HepG2 (cell line): Measurements from ENCODE around the gene TMUB1. TPM values are rescaled to one million over a fixed set of nuclear protein-coding genes. Genes with fewer than 3 reads are reported as not detected.

Experiments used
- ATAD3A ChIP-seq: sonication (generic); formaldehyde crosslinking; IDR thresholded peaks from 2 replicates; pipeline ENCODE4 v1.4.0; 2020; ENCODE audit warnings: missing genetic modification reagents
- ATRX ChIP-seq: sonication (generic); formaldehyde crosslinking; IDR thresholded peaks from 2 replicates; pipeline ENCODE4 v1.4.0; 2020; ENCODE audit warnings: missing genetic modification reagents, borderline replicate concordance
- CHD2 ChIP-seq: IDR thresholded peaks from 2 replicates; pipeline ENCODE4 v1.6.1; 2011; ENCODE audit warnings: low read depth, low read length, improper control_type of control experiment
- HDAC2 ChIP-seq: sonication (generic); formaldehyde crosslinking; IDR thresholded peaks from 2 replicates; pipeline ENCODE4 v1.4.0; 2020; ENCODE audit warnings: missing genetic modification reagents
- JUNB ChIP-seq: sonication (generic); formaldehyde crosslinking; IDR thresholded peaks from 2 replicates; pipeline ENCODE4 v1.8.0; 2022; ENCODE audit warnings: missing genetic modification reagents, mild to moderate bottlenecking, borderline replicate concordance
- KMT2A ChIP-seq: sonication (generic); formaldehyde crosslinking; IDR thresholded peaks from 2 replicates; pipeline ENCODE4 v1.4.0; 2020; ENCODE audit warnings: missing genetic modification reagents
- MIER3 ChIP-seq: IDR thresholded peaks from 2 replicates; pipeline ENCODE4 v1.6.1; 2016; ENCODE audit warnings: missing compliant biosample characterization, borderline replicate concordance
- ONECUT2 ChIP-seq: sonication (generic); formaldehyde crosslinking; IDR thresholded peaks from 2 replicates; pipeline ENCODE4 v1.4.0; 2020; ENCODE audit warnings: missing genetic modification reagents
- RCOR2 ChIP-seq: IDR thresholded peaks from 2 replicates; pipeline ENCODE4 v1.6.1; 2016; ENCODE audit warnings: missing biosample characterization, missing genetic modification reagents
- REXO4 ChIP-seq: sonication (generic); formaldehyde crosslinking; IDR thresholded peaks from 2 replicates; pipeline ENCODE4 v1.8.0; 2022; ENCODE audit warnings: missing genetic modification reagents, mild to moderate bottlenecking, borderline replicate concordance
- SIX4 ChIP-seq: sonication (generic); formaldehyde crosslinking; IDR thresholded peaks from 2 replicates; pipeline ENCODE4 v1.4.0; 2020; ENCODE audit warnings: missing genetic modification reagents
- SP140L ChIP-seq: sonication (generic); formaldehyde crosslinking; IDR thresholded peaks from 2 replicates; pipeline ENCODE4 v1.4.0; 2020; ENCODE audit warnings: missing genetic modification reagents, borderline replicate concordance
- SRSF9 ChIP-seq: fragments of 200-400 bp; formaldehyde crosslinking; IDR thresholded peaks from 2 replicates; pipeline ENCODE4 v1.6.1; 2018; ENCODE audit warnings: borderline replicate concordance, mild to moderate bottlenecking, low read depth, low read length; ENCODE audit not compliant: insufficient read depth, poor library complexity, severe bottlenecking
- TGIF2 ChIP-seq: IDR thresholded peaks from 2 replicates; pipeline ENCODE4 v1.6.1; 2016; ENCODE audit warnings: control low read depth, missing compliant biosample characterization
- ZBTB4 ChIP-seq: sonication (generic); formaldehyde crosslinking; IDR thresholded peaks from 2 replicates; pipeline ENCODE4 v1.4.0; 2020; ENCODE audit warnings: missing genetic modification reagents, mild to moderate bottlenecking, borderline replicate concordance
- ZNF460 ChIP-seq: sonication (generic); formaldehyde crosslinking; IDR thresholded peaks from 2 replicates; pipeline ENCODE4 v1.5.1; 2020; ENCODE audit warnings: missing genetic modification reagents, mild to moderate bottlenecking, borderline replicate concordance
- ZNF567 ChIP-seq: sonication (generic); formaldehyde crosslinking; IDR thresholded peaks from 2 replicates; pipeline ENCODE4 v1.8.1; 2023; ENCODE audit warnings: mild to moderate bottlenecking, missing genetic modification reagents, borderline replicate concordance
- ZNF629 ChIP-seq: sonication (generic); formaldehyde crosslinking; conservative IDR thresholded peaks from 2 replicates; pipeline ENCODE4 v1.5.0; 2020; ENCODE audit warnings: missing genetic modification reagents
- polyA plus RNA-seq, 8 experiments: library from polyadenylated mRNA; depleted of rRNA in 3 of 8; stranded (reverse) in 7 of 8; unstranded in 1 of 8; fragments of >200 nt; fragmentation: Illumina TruSeq in 4 of 8; extraction: Trizol in 4 of 8; gene quantifications; 2 replicates each; pipeline versions ENCODE4 v1.2.1 to v1.2.3, GENCODE V29; 2011 to 2016; ENCODE audit warnings: low read depth in 4 of 8, missing spikeins in 1 of 8, mixed read lengths in 1 of 8; ENCODE audit not compliant: insufficient read depth in 1 of 8
- total RNA-seq, 5 experiments: library from RNA; depleted of rRNA; stranded (reverse); fragments of >200 nt; fragmentation: Illumina TruSeq; extraction: Trizol; gene quantifications; 2 replicates each; pipeline ENCODE4 v1.2.3, GENCODE V29; 2016; ENCODE audit warnings: low read depth in 1 of 5
- TF ChIP-seq, protein P1 (sequence below): IDR thresholded peaks from 2 replicates; pipeline ENCODE4 v1.6.1; 2018; ENCODE audit warnings: missing genetic modification reagents, mild to moderate bottlenecking, missing compliant biosample characterization
- TF ChIP-seq, protein P2 (sequence below): sonication (generic); formaldehyde crosslinking; IDR thresholded peaks from 2 replicates; pipeline ENCODE4 v1.5.1; 2020; ENCODE audit warnings: missing genetic modification reagents, mild to moderate bottlenecking, borderline replicate concordance
- TF ChIP-seq, protein P3 (sequence below): sonication (generic); formaldehyde crosslinking; IDR thresholded peaks from 2 replicates; pipeline ENCODE4 v1.5.0; 2020; ENCODE audit warnings: mild to moderate bottlenecking, missing genetic modification reagents

Gene TMUB1
- total and polyA plus RNA-seq, 2 of the 13 experiments (the other 11 are each of a cell fraction or from before 2014, with no cell fraction given), result 44.8 to 51.6 TPM

- TF ChIP-seq, protein P1, sequence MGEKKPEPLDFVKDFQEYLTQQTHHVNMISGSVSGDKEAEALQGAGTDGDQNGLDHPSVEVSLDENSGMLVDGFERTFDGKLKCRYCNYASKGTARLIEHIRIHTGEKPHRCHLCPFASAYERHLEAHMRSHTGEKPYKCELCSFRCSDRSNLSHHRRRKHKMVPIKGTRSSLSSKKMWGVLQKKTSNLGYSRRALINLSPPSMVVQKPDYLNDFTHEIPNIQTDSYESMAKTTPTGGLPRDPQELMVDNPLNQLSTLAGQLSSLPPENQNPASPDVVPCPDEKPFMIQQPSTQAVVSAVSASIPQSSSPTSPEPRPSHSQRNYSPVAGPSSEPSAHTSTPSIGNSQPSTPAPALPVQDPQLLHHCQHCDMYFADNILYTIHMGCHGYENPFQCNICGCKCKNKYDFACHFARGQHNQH (CRISPR knock-in tag), result peak; percentile 46; the same call in 1 of the 2 replicates
- TF ChIP-seq ATRX (CRISPR knock-in tag) (no peak), ATAD3A (CRISPR knock-in tag) (no peak), KMT2A (no peak; the same call in 1 of the 2 replicates), ONECUT2 (CRISPR knock-in tag) (no peak), TGIF2 (peak; percentile 60; the same call in 1 of the 2 replicates), ZNF567 (CRISPR knock-in tag) (0 out of 2 replicates have a peak, but pooled peaks have one; percentile 23), SP140L (peak; percentile 14; the same call in 1 of the 2 replicates), RCOR2 (CRISPR knock-in tag) (no peak), REXO4 (CRISPR knock-in tag) (no peak), ZNF629 (CRISPR knock-in tag) (no peak), SIX4 (CRISPR knock-in tag) (peak; percentile 60), MIER3 (CRISPR knock-in tag) (0 out of 2 replicates have a peak, but pooled peaks have one; percentile 58), JUNB (CRISPR knock-in tag) (no peak), SRSF9 (no peak), CHD2 (no peak), HDAC2 (CRISPR knock-in tag) (no peak), ZBTB4 (CRISPR knock-in tag) (no peak), ZNF460 (CRISPR knock-in tag) (no peak)
- TF ChIP-seq, protein P2, sequence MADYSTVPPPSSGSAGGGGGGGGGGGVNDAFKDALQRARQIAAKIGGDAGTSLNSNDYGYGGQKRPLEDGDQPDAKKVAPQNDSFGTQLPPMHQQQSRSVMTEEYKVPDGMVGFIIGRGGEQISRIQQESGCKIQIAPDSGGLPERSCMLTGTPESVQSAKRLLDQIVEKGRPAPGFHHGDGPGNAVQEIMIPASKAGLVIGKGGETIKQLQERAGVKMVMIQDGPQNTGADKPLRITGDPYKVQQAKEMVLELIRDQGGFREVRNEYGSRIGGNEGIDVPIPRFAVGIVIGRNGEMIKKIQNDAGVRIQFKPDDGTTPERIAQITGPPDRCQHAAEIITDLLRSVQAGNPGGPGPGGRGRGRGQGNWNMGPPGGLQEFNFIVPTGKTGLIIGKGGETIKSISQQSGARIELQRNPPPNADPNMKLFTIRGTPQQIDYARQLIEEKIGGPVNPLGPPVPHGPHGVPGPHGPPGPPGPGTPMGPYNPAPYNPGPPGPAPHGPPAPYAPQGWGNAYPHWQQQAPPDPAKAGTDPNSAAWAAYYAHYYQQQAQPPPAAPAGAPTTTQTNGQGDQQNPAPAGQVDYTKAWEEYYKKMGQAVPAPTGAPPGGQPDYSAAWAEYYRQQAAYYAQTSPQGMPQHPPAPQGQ (CRISPR knock-in tag), result no peak
- TF ChIP-seq, protein P3, sequence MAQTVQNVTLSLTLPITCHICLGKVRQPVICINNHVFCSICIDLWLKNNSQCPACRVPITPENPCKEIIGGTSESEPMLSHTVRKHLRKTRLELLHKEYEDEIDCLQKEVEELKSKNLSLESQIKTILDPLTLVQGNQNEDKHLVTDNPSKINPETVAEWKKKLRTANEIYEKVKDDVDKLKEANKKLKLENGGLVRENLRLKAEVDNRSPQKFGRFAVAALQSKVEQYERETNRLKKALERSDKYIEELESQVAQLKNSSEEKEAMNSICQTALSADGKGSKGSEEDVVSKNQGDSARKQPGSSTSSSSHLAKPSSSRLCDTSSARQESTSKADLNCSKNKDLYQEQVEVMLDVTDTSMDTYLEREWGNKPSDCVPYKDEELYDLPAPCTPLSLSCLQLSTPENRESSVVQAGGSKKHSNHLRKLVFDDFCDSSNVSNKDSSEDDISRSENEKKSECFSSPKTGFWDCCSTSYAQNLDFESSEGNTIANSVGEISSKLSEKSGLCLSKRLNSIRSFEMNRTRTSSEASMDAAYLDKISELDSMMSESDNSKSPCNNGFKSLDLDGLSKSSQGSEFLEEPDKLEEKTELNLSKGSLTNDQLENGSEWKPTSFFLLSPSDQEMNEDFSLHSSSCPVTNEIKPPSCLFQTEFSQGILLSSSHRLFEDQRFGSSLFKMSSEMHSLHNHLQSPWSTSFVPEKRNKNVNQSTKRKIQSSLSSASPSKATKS, result no peak
Observed at GRCh38 chr7:151057989-151058780, 25.1 kb downstream of the TMUB1 start (continued).
